ENCODE results near the gene ZNF521.

DNA sequence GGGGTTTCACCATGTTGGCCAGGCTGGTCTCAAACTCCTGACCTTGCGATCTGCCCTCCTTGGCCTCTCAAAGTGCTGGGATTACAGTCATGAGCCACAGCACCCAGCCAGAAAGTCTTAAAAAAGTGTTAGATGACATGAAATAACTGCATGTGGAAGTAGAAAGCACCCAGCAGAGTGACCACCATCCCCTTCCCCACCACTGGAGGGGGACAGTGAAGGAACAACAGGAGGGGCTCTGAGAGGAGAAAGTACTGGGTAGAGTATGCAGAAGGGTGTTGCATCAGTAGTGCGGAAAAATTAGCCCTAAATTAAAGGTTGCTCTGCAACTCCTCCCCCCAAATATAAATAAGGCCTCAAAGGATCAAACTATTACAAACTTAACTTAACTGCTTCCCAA, 230.5 kb downstream of the ZNF521 start:
- TF ChIP-seq YY1 (IDR thresholded peaks at IDR 0.05; ENCODE audit: insufficient read depth, insufficient read length), result no peak
- no peak for TF ChIP-seq ZNF274 (IDR thresholded peaks at IDR 0.05; ENCODE audit: low read depth, low read length)
- TF ChIP-seq SUZ12 (IDR thresholded peaks at IDR 0.05; ENCODE audit: extremely low read depth, insufficient read depth, insufficient read length), result no peak
